GM23338 (cell line): Measurements from ENCODE around the gene GGA2.

Source experiments
- CTCF ChIP-seq, 2 experiments: fragments of 200-600 bp in 1 of 2; sonication (generic) in 1 of 2; conservative IDR thresholded peaks; 2 replicates each; pipeline versions ENCODE4 v1.5.1 to v1.6.1; 2016 to 2017; ENCODE audit warnings: antibody characterized with exemption in 2 of 2, low read depth in 2 of 2, mild to moderate bottlenecking in 2 of 2, moderate library complexity in 1 of 2
- POLR2AphosphoS5 ChIP-seq: IDR thresholded peaks from 2 replicates; pipeline ENCODE4 v1.6.1; 2016; ENCODE audit warnings: antibody characterized with exemption, low read depth

- TF ChIP-seq CTCF (conservative IDR thresholded peaks at IDR 0.05; ENCODE audit: low read depth in 2 of 2) (no peak), POLR2AphosphoS5 (no peak)
Observed at GRCh38 chr16:23502466-23502865, 7.8 kb downstream of the GGA2 start.
